Activated naive CD4-positive, alpha-beta T cell treated with anti-CD3 and anti-CD28 coated beads for 36 hours (primary cell): ENCODE data around the gene ARMC2. TPM values are rescaled to one million over a fixed set of nuclear protein-coding genes. Genes with fewer than 3 reads are reported as not detected.
"Not testable (repeated sequence)": the region's sequence is repeated elsewhere in the genome, so short reads cannot be mapped to it uniquely, and the experiment has no call there.

Experiments used
- CTCF ChIA-PET: fragments of 350-600 bp; sonication (Branson Sonifier 250); formaldehyde crosslinking; loops from one replicate; lab custom pipeline; 2021; ENCODE audit warnings: antibody characterized with exemption; lab: Charles Lee
- DNase-seq: peaks from one replicate; pipeline ENCODE4 v3.0.0-alpha.2; 2020
- H3K27ac Mint-ChIP-seq: one replicate; pipeline ENCODE4 v1.8.0; 2021; ENCODE audit warnings: mild to moderate bottlenecking, mixed read lengths
- H3K27me3 Mint-ChIP-seq: one replicate; pipeline ENCODE4 v1.8.0; 2021; ENCODE audit warnings: low read depth, mixed read lengths
- H3K36me3 Mint-ChIP-seq: one replicate; pipeline ENCODE4 v1.8.0; 2021; ENCODE audit warnings: low read depth, mixed read lengths
- H3K4me1 Mint-ChIP-seq: one replicate; pipeline ENCODE4 v1.8.0; 2021; ENCODE audit warnings: low read depth, mixed read lengths
- H3K4me3 Mint-ChIP-seq: one replicate; pipeline ENCODE4 v1.8.0; 2021; ENCODE audit warnings: mild to moderate bottlenecking, moderate library complexity, mixed read lengths
- H3K9me3 Mint-ChIP-seq: one replicate; pipeline ENCODE4 v1.8.0; 2021; ENCODE audit warnings: mixed read lengths
- intact Hi-C: fragments of 100-400 bp; cut with micrococcal nuclease; formaldehyde crosslinking; loops from one replicate; pipeline ENCODE4 v1.15.1; 2023
- total RNA-seq, 2 experiments: library from RNA; stranded (reverse); gene quantifications; one replicate each; pipeline ENCODE4 v1.2.3, GENCODE V29; 2021

The ARMC2 gene
- total RNA-seq, 2 experiments from 2014 or later = 3.6 to 3.9 TPM

- H3K36me3 Mint-ChIP-seq = peaks cover 37% of the 10 kb centered on the region
- H3K27me3 Mint-ChIP-seq = peaks cover 2% of the 10 kb centered on the region
- CTCF ChIA-PET = interaction anchor here (0.6 to 1.6 kb wide), 9 partner anchors 11 to 198 kb away, joined by 3 to 6 read pairs (median 3); no protein-coding TSS in a partner anchor
- no peaks in the 10 kb centered on the region for H3K9me3 Mint-ChIP-seq
- peak; percentile 80 for DNase-seq
- H3K27ac Mint-ChIP-seq = no peak overlapping the region
- peak overlapping the region; percentile 20 for H3K4me3 Mint-ChIP-seq
- H3K4me1 Mint-ChIP-seq = peaks cover 22% of the 10 kb centered on the region
- intact Hi-C loops = loop anchor here (1.0 to 10.0 kb wide), 12 partner anchors 8 to 910 kb away; partner anchors contain the start of genes ARMC2 and CD164
These were observed 26.4 kb downstream of the ARMC2 start for GRCh38 chr6:108874470-108875160.

DNA sequence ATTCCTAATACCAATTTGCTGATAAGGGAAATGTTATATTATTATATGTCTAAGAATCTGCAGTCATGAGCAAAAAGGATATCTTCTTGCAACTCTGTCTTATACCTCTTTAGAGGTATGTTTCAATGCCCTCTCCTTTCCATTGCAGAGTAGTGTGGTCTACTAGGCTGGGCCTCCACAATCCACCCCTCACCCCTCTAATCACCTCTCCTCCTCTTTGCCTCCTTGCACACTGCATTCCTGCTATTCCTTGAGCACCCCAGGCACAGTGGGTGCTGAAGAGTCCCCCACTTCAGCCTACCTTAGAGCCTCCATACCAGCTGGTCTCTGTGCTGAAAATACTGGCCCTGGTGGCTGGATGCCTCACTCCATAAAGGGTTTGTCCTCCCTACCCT is 26.9 kb downstream of the ARMC2 start:
- peaks cover 37% of the 10 kb centered on the region for H3K36me3 Mint-ChIP-seq
- H3K9me3 Mint-ChIP-seq = no peaks in the 10 kb centered on the region
- DNase-seq = no peak
- no peak overlapping the region for H3K27ac Mint-ChIP-seq
- peaks cover 2% of the 10 kb centered on the region for H3K27me3 Mint-ChIP-seq
- H3K4me1 Mint-ChIP-seq = peaks cover 22% of the 10 kb centered on the region
- CTCF ChIA-PET = interaction anchor here (0.6 to 1.6 kb wide), 7 partner anchors 10 to 89 kb away, joined by 3 to 6 read pairs (median 3); no protein-coding TSS in a partner anchor
- H3K4me3 Mint-ChIP-seq = no peak overlapping the region
- intact Hi-C loops = loop anchor here (1.0 to 10.0 kb wide), 7 partner anchors 22 to 910 kb away; partner anchors contain the start of genes ARMC2 and CD164

GRCh38 chr6:108877046-108877751 is 29.0 kb downstream of the ARMC2 start:
- DNase-seq = no peak
- Mint-ChIP-seq H3K4me3 (no peak overlapping the region), H3K4me1 (peaks cover 23% of the 10 kb centered on the region), H3K36me3 (peaks cover 34% of the 10 kb centered on the region), H3K27ac (no peak overlapping the region), H3K27me3 (peaks cover 7% of the 10 kb centered on the region), H3K9me3 (peaks cover 3% of the 10 kb centered on the region)
- intact Hi-C loops = loop anchor here (10.0 kb wide), 1 partner anchor 242 kb away; no protein-coding TSS in a partner anchor
- CTCF ChIA-PET = interaction anchor here (0.7 kb wide), 1 partner anchor 335 kb away, joined by 3 read pairs; no protein-coding TSS in a partner anchor

- H3K9me3 Mint-ChIP-seq = peaks cover 9% of the 10 kb centered on the region
- no peak overlapping the region for H3K4me3 Mint-ChIP-seq
- no peak for DNase-seq
- intact Hi-C loops = loop anchor here (10.0 kb wide), 1 partner anchor 244 kb away; no protein-coding TSS in a partner anchor
- H3K27me3 Mint-ChIP-seq = peaks cover 7% of the 10 kb centered on the region
- H3K27ac Mint-ChIP-seq = no peak overlapping the region
- H3K36me3 Mint-ChIP-seq = peaks cover 30% of the 10 kb centered on the region
- CTCF ChIA-PET = no interaction called here
- H3K4me1 Mint-ChIP-seq = peaks cover 32% of the 10 kb centered on the region
These were observed 30.7 kb downstream of the ARMC2 start for GRCh38 chr6:108878942-108879341.

- no peak for DNase-seq
- Mint-ChIP-seq H3K27ac (no peak overlapping the region), H3K27me3 (peaks cover 13% of the 10 kb centered on the region), H3K4me1 (peaks cover 22% of the 10 kb centered on the region), H3K4me3 (no peak overlapping the region), H3K36me3 (peaks cover 16% of the 10 kb centered on the region), H3K9me3 (peaks cover 9% of the 10 kb centered on the region)
- intact Hi-C loops = loop anchor here (1.0 to 2.0 kb wide), 7 partner anchors 9 to 919 kb away; no protein-coding TSS in a partner anchor
- CTCF ChIA-PET = interaction anchor here (1.0 to 1.2 kb wide), 2 partner anchors 11 to 128 kb away, joined by 3 to 4 read pairs; no protein-coding TSS in a partner anchor
These were observed 35.0 kb downstream of the ARMC2 start for GRCh38 chr6:108883172-108883571.

DNA sequence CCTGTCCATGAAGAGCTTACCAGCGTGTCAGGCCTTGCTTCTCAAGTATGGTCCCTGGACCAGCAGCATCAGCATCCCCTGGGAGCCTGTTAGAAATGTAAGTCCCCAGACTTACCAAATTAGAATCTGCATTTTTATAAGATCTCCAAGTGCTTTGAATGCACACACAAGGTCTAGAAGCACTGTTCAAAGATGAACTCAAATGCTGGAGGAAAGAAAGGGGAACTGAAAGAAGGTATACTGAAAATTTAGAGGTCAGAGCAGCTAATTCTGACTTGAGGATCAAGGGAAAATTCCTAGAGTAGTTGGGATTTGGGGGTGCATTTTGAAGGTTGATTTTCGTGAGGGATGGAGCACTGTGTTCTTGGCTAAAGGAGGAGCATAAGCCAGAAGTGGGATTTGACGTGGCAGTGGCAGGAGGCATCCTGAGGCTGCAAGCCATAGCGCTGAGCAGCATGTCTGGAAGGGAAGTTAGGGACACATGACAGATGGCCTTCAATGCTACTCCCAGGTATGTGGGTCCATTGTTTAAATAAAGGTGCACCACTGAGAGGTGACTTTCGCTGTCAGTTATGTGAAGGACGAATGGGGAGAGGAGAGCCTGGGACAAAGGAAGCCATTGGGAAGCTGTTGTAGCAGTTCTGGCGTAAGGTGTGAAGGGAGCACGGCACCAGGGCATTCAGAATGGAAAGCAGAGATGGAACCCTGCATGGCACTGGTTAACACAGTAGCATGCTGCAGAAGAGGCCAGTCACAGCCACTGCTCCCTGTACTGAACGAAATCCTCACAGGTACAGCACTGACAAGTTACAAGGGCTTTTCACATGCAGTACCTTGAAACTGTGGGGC is 36.2 kb downstream of the ARMC2 start:
- Mint-ChIP-seq H3K36me3 (peaks cover 7% of the 10 kb centered on the region), H3K4me3 (no peak overlapping the region), H3K27me3 (peaks cover 12% of the 10 kb centered on the region), H3K4me1 (peaks cover 22% of the 10 kb centered on the region), H3K27ac (no peak overlapping the region), H3K9me3 (peaks cover 9% of the 10 kb centered on the region)
- CTCF ChIA-PET = interaction anchor here (1.1 to 2.1 kb wide), 3 partner anchors 9 to 188 kb away, joined by 3 to 7 read pairs (median 6); no protein-coding TSS in a partner anchor
- intact Hi-C loops = no loop called here
- DNase-seq = no peak

DNA sequence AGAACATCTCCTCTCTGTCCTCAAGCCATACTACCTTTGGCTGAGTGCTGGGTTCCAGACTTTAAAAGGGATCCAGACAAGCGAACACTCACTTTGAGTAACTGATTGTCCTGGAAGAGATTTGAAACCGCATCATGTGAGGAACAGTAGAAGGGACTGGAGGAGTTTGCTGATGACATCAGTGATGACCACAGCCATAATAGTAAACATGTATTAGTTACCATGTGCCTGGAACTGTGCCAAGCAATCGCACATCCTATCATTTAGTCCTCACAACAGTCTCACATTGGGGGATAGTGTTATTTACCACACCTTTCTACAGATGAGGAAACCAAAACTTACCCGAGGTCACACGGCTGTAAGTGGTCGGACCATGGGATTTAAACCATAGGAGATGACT is 39.8 kb downstream of the ARMC2 start:
- Mint-ChIP-seq H3K9me3 (peaks cover 1% of the 10 kb centered on the region), H3K36me3 (no peaks in the 10 kb centered on the region), H3K27ac (no peak overlapping the region), H3K27me3 (peaks cover 7% of the 10 kb centered on the region), H3K4me1 (peaks cover 13% of the 10 kb centered on the region), H3K4me3 (no peak overlapping the region)
- DNase-seq = no peak
- CTCF ChIA-PET = no interaction called here
- intact Hi-C loops = no loop called here

DNA sequence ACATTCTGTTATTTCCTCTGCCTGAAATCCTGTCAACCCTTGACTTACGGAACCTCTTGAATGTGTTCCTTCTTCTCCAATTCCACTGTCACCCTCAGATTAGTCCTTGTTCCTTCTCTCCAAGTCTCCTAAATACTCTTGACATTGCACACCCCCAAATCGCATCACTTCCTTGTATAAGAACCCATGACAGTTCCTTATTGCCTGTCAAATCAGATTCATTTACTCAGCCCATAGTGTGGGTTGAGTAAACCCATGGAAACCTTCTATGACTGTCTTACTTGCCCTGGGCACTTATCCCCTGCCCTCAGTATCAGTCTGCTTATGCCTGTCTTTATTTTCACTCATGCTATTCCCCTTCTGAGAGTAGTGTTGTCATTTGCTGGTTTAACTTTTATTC is 40.5 kb downstream of the ARMC2 start:
- Mint-ChIP-seq H3K27me3 (peaks cover 7% of the 10 kb centered on the region), H3K4me3 (no peak overlapping the region), H3K9me3 (no peaks in the 10 kb centered on the region), H3K4me1 (peaks cover 10% of the 10 kb centered on the region), H3K27ac (no peak overlapping the region), H3K36me3 (no peaks in the 10 kb centered on the region)
- intact Hi-C loops = no loop called here
- CTCF ChIA-PET = no interaction called here
- no peak for DNase-seq

DNA sequence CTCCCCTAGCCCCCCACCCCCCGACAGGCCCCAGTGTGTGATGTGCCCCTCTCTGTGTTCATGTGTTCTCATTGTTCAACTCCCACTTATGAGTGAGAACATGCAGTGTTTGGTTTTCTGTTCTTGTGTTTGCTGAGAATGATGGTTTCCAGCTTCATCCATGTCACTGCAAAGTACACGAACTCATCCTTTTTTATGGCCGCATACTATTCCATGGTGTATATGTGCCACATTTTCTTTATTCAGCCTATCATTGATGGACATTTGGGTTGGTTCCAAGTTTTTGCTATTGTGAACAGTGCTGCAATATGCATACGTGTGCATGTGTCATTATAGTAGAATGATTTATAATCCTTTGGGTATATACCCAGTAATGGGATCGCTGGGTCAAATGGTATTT is 42.7 kb downstream of the ARMC2 start:
- intact Hi-C loops, H3K4me1 Mint-ChIP-seq, H3K27me3 Mint-ChIP-seq, DNase-seq, H3K4me3 Mint-ChIP-seq, H3K27ac Mint-ChIP-seq, H3K9me3 Mint-ChIP-seq, CTCF ChIA-PET, H3K36me3 Mint-ChIP-seq: not testable (repeated sequence)

GRCh38 chr6:108895571-108895970 is 47.3 kb downstream of the ARMC2 start:
- no peaks in the 10 kb centered on the region for H3K27me3 Mint-ChIP-seq
- H3K27ac Mint-ChIP-seq = no peak overlapping the region
- no peaks in the 10 kb centered on the region for H3K36me3 Mint-ChIP-seq
- no peak for DNase-seq
- CTCF ChIA-PET = interaction anchor here (0.6 kb wide), 1 partner anchor 53 kb away, joined by 3 read pairs; no protein-coding TSS in a partner anchor
- H3K9me3 Mint-ChIP-seq = no peaks in the 10 kb centered on the region
- no peak overlapping the region for H3K4me3 Mint-ChIP-seq
- peaks cover 12% of the 10 kb centered on the region for H3K4me1 Mint-ChIP-seq
- intact Hi-C loops = no loop called here

- CTCF ChIA-PET = no interaction called here
- no peak overlapping the region for H3K4me3 Mint-ChIP-seq
- no peak for DNase-seq
- H3K9me3 Mint-ChIP-seq = no peaks in the 10 kb centered on the region
- no peak overlapping the region for H3K27ac Mint-ChIP-seq
- no peaks in the 10 kb centered on the region for H3K27me3 Mint-ChIP-seq
- intact Hi-C loops = loop anchor here (2.0 kb wide), 1 partner anchor 21 kb away; no protein-coding TSS in a partner anchor
- H3K4me1 Mint-ChIP-seq = peaks cover 12% of the 10 kb centered on the region
- no peaks in the 10 kb centered on the region for H3K36me3 Mint-ChIP-seq
These were observed 48.0 kb downstream of the ARMC2 start for GRCh38 chr6:108896111-108896661.
